Activated naive CD8-positive, alpha-beta T cell (primary cell): ENCODE data around the gene VPREB3.
"Not testable (repeated sequence)": the region's sequence is repeated elsewhere in the genome, so short reads cannot be mapped to it uniquely, and the experiment has no call there.

Experiments
- H3K27ac Mint-ChIP-seq: one replicate; pipeline ENCODE4 v1.8.0; 2021; ENCODE audit warnings: mixed read lengths
- H3K27me3 Mint-ChIP-seq: one replicate; pipeline ENCODE4 v1.8.0; 2021; ENCODE audit warnings: mixed read lengths
- H3K36me3 Mint-ChIP-seq: one replicate; pipeline ENCODE4 v1.8.0; 2021; ENCODE audit warnings: mixed read lengths
- H3K4me1 Mint-ChIP-seq: one replicate; pipeline ENCODE4 v1.8.0; 2021; ENCODE audit warnings: low read depth, mixed read lengths
- H3K4me3 Mint-ChIP-seq: one replicate; pipeline ENCODE4 v1.8.0; 2021; ENCODE audit warnings: mild to moderate bottlenecking, mixed read lengths
- H3K9me3 Mint-ChIP-seq: one replicate; pipeline ENCODE4 v1.8.0; 2021; ENCODE audit warnings: low read depth, mixed read lengths

The VPREB3 gene

DNA sequence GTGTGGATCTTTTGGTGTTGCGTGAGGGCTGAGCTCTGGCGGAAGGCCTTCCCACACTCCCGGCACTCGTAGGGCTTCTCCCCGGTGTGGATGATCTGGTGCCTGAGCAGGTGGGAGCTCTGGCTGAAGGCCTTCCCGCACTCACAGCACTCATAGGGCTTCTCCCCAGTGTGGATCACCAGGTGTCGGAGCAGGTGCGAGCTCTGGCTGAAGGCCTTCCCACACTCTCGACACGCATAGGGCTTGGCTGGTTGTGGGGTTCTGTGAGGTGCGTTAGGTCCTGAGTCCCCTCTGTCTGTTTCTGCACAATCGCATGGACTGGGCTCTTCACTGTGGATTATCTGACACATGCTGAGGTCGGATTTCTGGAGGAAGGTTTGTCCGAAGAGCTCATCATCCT, 9.7 kb downstream of the VPREB3 start:
- H3K27ac Mint-ChIP-seq: no peak overlapping the region
- peaks cover under 1% of the 10 kb centered on the region for H3K4me1 Mint-ChIP-seq
- H3K27me3 Mint-ChIP-seq: no peaks in the 10 kb centered on the region
- no peaks in the 10 kb centered on the region for H3K9me3 Mint-ChIP-seq
- H3K4me3 Mint-ChIP-seq: no peak overlapping the region
- peaks cover 16% of the 10 kb centered on the region for H3K36me3 Mint-ChIP-seq

DNA sequence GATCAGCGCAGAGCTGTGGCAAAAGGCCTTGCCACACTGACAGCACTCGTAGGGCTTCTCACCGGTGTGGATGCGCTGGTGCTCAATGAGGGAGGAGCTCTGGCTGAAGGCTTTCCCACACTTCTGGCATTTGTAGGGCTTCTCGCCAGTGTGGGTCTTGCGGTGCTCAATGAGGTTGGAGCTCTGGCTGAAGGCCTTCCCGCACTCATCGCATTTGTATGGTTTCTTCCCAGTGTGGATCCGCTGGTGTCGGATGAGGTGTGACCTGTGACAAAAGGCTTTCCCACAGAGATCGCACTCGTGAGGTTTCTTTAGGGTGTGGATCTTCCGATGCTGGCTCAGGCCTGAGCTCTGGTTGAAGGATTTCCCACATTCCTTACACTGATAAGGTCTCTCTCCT, 10.2 kb downstream of the VPREB3 start:
- Mint-ChIP-seq H3K4me3 (no peak overlapping the region), H3K27me3 (no peaks in the 10 kb centered on the region), H3K9me3 (no peaks in the 10 kb centered on the region), H3K4me1 (no peaks in the 10 kb centered on the region), H3K36me3 (peaks cover 16% of the 10 kb centered on the region), H3K27ac (no peak overlapping the region)

DNA sequence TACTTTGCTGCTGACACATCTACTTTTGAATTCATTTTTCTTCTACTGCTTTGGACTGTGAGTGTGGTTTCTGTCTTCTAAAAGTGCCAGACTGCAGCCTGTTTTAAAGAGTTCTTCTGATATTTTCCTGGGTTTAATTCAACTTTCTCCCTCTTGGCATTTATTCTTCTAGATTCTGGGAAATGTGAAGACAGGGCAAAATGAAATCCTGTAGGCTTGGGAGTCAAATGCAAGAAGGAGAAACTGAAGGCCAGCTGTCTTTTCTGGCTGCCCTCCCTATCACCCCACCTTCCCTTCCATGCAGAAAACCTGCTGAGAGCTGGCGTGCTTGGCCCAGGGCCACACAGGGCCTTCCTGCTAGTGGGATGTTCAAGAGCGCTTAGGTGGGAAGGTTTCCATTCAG, 10.9 kb downstream of the VPREB3 start:
- Mint-ChIP-seq H3K27me3 (no peaks in the 10 kb centered on the region), H3K9me3 (no peaks in the 10 kb centered on the region), H3K4me3 (no peak overlapping the region), H3K36me3 (peaks cover 16% of the 10 kb centered on the region), H3K4me1 (no peaks in the 10 kb centered on the region), H3K27ac (no peak overlapping the region)

DNA sequence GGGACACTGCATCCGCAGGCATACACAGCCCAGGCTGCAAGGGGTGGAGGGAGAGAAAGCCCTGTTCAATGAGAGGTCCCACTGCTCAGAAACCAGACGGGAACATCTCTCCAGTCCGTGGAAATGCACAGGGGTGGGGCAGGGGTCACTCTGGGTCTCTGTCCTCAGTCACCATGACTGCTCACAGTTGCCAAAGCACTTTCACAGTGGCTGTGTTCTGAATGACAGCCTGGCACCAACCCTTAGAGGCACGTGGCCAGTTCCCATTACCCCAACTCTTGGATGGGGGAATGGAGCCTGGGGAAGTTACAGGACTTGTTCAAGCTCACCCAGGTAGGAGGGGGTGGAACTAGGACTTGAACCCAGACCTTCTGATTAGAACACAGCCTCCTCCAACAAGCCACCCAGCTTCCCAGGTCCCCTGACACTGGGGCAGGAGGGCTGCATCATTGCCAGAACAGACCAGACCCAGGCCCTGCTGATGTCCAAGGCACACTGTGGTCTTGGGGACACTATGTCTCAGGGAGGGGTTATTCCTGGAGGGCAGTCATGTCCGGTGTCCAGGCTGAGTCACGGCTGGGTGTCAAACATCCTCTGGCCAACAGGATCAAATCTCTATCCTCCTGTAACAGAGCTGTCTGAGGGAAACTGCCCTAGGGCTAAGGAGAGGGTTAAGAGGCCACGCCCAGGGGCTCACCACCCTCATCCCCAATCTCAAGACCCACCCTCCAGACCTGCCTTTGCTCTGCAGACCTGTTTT, 11.5 kb downstream of the VPREB3 start:
- peaks cover 16% of the 10 kb centered on the region for H3K36me3 Mint-ChIP-seq
- no peaks in the 10 kb centered on the region for H3K9me3 Mint-ChIP-seq
- H3K27ac Mint-ChIP-seq: no peak overlapping the region
- no peaks in the 10 kb centered on the region for H3K4me1 Mint-ChIP-seq
- H3K27me3 Mint-ChIP-seq: no peaks in the 10 kb centered on the region
- no peak overlapping the region for H3K4me3 Mint-ChIP-seq

DNA sequence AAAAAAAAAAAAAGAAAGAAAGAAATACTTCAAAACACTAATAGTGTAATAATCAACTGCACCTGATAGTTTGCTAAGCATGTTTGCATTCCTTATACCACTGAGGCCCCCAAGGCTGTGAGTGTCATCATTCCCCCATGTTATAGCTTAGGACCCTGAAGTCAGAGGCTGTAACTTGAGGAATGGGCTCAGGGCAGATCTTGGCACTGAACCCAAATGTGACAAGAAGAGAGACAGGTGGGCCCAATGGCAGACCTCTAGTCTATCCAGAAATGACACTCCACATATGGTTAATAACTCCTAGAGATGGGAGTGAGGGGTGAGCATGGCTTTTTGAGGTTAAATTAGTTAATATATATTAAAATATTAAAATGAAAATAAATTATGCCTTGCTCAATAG, 16.5 kb downstream of the VPREB3 start:
- no peaks in the 10 kb centered on the region for H3K4me1 Mint-ChIP-seq
- no peaks in the 10 kb centered on the region for H3K9me3 Mint-ChIP-seq
- H3K27me3 Mint-ChIP-seq: no peaks in the 10 kb centered on the region
- no peak overlapping the region for H3K27ac Mint-ChIP-seq
- no peaks in the 10 kb centered on the region for H3K36me3 Mint-ChIP-seq
- H3K4me3 Mint-ChIP-seq: no peak overlapping the region

DNA sequence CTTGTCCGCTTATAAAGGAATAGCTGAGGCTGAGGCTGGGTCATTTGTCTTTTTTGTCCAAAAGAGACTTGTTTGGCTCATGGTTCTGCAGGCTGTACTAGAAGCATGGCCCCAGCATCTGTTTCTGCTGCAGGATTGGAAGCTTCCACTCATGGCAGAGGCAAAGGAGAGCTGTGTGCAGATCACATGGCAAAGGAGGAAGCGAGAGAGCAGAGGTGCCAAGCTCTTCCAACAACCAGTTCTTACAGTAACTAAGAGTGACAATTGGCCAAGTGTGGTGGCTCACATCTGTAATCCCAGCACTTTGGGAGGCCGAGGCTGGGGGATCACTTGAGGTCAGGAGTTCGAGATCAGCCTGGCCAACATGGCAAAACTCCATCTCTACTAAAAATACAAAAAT, 26.1 kb downstream of the VPREB3 start:
- H3K4me3 Mint-ChIP-seq, H3K4me1 Mint-ChIP-seq, H3K27ac Mint-ChIP-seq, H3K36me3 Mint-ChIP-seq, H3K27me3 Mint-ChIP-seq, H3K9me3 Mint-ChIP-seq: not testable (repeated sequence)

DNA sequence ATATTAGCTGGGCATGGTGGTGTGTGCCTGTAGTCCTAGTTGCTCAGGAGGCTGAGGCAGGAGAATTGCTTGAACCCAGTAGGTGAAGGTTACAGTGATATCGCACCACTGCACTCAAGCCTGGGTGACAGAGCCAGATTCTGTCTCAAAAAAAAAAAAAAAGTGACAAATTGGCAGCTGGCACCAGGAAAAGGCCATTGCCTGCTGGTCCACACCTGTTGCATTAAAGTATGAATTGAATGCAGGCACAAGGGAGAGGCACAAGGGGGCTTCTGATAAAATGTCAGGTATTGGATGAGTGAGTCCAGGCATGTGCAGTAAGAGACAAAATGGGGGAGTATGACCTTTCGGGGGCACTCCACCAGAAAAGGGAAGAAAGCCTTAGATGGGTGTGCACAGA, 31.5 kb downstream of the VPREB3 start:
- Mint-ChIP-seq H3K9me3 (no peaks in the 10 kb centered on the region), H3K36me3 (no peaks in the 10 kb centered on the region), H3K4me1 (no peaks in the 10 kb centered on the region), H3K4me3 (no peak overlapping the region), H3K27me3 (no peaks in the 10 kb centered on the region), H3K27ac (no peak overlapping the region)

DNA sequence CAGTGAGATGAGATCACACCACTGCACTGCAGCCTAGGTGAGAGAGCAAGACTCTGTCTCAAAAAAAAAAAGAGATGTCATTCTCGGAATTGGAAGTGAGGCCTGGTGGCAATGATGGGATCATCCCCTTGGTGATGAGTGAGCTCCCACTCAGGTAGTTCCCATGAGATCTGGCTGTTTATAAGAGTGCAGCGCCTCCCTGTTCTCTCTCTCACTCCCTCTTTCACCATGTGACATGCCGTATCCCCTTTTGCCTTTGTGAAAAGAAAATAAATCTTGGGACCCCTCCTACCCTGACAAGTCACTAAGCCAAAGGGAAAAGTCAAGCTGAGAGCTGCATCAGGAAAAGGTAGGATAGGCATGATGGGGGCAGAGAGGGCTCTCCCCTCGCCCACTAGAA, 32.1 kb downstream of the VPREB3 start:
- peaks cover 2% of the 10 kb centered on the region for H3K4me1 Mint-ChIP-seq

DNA sequence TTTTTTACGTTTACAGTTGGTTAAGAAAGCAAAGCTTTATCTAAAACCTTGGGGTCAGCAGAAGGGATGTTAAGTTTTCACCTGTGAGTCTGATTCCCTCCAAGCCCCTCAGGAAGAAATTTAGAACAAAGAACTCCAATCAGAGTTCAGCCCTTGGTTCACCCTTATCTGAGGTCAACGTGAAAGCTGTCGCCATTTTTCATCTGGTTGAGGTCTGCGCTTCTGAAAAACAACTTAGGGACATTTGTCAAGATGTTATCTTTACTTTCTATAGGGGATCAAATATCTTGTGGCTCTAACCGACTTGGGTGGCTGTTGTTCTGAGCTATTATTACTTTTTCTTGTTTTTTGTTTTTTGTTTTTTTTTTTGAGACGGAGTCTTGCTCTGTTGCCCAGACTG, 33.4 kb downstream of the VPREB3 start:
- H3K9me3 Mint-ChIP-seq: no peaks in the 10 kb centered on the region
- no peaks in the 10 kb centered on the region for H3K27me3 Mint-ChIP-seq
- no peaks in the 10 kb centered on the region for H3K36me3 Mint-ChIP-seq
- no peak overlapping the region for H3K4me3 Mint-ChIP-seq
- H3K4me1 Mint-ChIP-seq: peaks cover 4% of the 10 kb centered on the region
- no peak overlapping the region for H3K27ac Mint-ChIP-seq

More for the DNA sequence above, 32.1 kb downstream of the VPREB3 start:
- Mint-ChIP-seq H3K27me3 (no peaks in the 10 kb centered on the region), H3K36me3 (no peaks in the 10 kb centered on the region), H3K9me3 (no peaks in the 10 kb centered on the region), H3K27ac (no peak overlapping the region), H3K4me3 (no peak overlapping the region)

DNA sequence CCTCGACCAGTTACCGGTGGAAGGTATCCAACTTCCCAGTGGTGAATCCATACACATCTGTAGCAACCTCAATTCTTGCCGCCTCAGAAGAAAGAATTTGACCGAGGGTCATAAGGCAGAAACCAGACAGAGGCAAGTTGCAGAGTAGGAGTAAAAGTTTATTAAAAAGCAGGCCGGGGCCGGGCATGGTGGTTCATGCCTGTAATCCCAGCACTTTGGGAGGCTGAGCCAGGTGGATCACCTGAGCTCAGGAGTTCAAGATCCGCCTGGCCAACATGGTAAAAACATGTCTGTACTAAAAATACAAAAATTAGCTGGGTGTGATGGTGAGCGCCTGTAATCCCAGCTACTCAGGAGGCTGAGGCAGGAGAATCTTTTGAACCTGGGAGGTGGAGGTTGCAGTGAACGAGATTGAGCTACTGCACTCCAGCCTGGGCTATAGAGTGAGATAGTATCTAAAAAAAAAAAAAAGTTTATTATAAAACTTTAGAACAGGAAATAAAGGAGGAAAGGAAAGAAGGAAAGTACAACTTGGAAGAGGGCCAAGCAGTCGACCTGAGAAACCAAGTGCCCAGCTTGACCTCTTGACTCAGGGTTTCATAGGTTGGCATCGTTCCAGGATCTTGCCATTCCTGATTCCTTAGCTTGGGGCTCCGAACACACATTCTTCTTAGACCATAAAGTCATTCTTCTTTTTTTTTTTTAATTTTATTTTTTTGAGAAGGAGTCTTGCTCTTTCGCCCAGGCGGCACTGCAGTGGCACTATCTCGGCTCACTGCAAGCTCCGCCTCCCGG, 35.7 kb downstream of the VPREB3 start:
- peaks cover 14% of the 10 kb centered on the region for H3K4me1 Mint-ChIP-seq
- peak overlapping the region; percentile 46 for H3K4me3 Mint-ChIP-seq
- no peaks in the 10 kb centered on the region for H3K36me3 Mint-ChIP-seq
- no peak overlapping the region for H3K27ac Mint-ChIP-seq
- H3K27me3 Mint-ChIP-seq: no peaks in the 10 kb centered on the region
- no peaks in the 10 kb centered on the region for H3K9me3 Mint-ChIP-seq

DNA sequence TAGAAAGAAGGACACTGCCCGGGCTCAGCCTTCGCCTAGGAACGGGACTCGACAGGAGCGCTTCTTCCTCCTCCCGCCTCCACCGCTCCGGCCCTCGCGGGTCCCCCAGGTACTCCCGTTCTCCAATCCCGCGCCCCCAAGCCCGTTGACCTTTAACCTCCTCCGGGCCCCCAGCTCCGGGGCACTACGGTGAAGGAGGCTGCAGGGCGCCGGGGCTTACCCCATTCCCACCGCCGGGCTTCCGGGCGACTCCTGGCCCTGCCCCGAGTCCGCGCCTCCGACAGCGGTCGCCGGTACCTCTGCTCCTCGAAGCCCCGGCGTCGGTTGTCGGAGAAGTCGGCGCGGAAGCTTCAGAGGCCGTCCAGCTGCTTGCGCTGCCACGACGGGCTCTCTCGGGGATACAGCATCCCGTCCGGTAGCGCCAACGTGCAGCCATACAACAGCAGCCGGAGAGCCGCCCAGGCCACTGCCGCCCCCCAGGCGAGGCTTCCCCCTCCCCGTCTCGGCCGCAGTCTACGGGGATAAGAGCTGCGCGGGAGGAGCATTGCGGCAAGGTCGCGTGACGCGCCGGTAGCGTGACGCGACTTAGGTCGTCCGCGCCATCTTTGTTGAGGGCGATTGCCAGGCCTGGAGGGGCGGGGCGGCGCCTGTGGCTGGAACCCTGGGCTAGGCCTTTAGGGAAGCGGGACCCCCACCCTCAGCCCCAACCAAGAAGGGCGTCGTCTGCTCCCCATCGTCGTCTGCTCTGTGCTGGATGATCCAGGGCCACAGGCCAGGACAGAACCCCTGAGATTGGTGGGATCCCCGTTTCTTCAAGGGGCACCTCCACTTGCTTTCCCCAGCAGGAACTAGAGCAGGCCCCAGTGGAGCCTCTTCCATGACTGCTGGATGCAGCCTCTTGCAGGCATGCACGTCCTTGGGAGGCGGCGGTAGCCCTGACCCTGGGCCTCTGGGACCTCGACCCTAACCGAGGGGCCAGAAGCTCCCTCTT, 37.1 kb downstream of the VPREB3 start:
- Mint-ChIP-seq H3K27ac (peak overlapping the region; percentile 75), H3K4me3 (peak overlapping the region; percentile 78), H3K4me1 (peaks cover 14% of the 10 kb centered on the region), H3K27me3 (no peaks in the 10 kb centered on the region), H3K36me3 (no peaks in the 10 kb centered on the region), H3K9me3 (no peaks in the 10 kb centered on the region)

DNA sequence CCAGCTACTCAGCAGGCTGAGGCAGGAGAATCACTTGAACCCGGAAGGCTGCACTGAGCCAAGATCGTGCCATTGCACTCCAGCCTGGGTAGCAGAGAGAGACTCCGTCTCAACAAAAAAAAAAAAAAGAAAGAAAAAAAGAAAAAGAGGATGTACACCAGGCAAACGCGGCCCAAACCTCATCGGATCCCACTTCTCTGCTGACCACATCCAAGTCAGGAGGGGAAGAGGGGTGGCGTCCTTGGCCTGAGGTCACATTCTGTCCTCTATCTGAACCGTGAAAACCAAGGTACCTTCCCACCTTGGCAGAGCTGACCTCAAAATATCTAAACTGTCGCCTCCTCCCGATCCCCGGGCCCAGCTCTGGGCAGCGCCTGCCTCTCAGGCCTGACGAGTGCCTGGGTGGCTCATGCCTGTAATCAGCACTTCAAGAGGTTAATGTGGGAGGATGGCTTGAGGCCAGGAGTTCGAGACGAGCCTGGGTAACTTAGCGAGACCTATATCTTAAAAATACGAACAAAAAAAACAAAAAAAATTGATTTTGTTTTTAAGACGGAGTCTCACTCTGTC, 38.3 kb downstream of the VPREB3 start:
- no peaks in the 10 kb centered on the region for H3K36me3 Mint-ChIP-seq
- H3K9me3 Mint-ChIP-seq: no peaks in the 10 kb centered on the region
- peak overlapping the region; percentile 72 for H3K27ac Mint-ChIP-seq
- no peaks in the 10 kb centered on the region for H3K27me3 Mint-ChIP-seq
- peak overlapping the region; percentile 78 for H3K4me3 Mint-ChIP-seq
- peaks cover 17% of the 10 kb centered on the region for H3K4me1 Mint-ChIP-seq

DNA sequence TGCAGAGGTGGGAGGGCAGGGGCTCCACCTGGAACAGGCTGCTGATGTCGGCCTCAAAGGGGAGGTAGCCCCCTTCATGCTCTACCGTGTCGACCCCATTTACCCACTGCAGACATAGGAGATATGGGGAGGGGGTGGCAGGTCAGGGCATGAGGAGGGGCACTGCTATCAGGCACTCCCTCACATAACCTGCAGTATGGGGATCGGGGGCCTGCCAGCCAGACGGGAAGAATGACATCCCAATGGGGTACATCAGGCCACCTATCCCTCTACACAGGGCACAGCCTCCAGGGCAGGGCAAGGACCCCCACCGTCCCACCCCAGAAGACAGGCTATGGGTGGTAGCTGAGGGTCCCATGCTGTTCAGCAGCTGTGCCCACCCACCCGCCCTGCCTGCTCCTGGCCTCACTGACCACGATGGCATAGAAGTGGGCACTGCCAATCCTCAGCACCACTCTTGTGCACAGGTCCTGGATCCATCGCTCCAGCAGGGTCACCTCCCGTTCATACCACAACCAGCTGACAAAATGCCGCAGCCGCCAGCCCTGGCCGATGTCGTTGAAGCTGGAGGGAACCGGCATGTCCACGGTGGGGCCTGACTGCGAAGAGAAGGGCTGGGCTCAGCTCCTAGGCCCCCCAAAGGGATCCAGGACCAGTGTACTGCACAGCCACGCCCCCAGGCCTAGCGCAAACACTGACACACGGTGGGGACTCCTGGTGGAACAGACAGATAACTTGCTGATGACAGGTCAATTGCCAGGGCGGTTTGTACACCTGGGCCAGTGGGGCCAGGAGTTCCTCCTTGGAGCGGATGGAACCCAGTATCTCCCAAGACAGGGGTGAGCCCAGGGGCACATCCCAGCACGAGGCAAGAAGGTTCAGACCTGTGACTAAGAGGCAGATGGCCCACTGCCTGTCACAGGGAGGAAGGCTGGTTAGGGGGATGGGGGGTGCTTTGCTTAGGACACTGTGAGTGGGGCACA, 39.3 kb downstream of the VPREB3 start:
- H3K4me3 Mint-ChIP-seq: peak overlapping the region; percentile 78
- peak overlapping the region; percentile 41 for H3K27ac Mint-ChIP-seq
- no peaks in the 10 kb centered on the region for H3K27me3 Mint-ChIP-seq
- H3K36me3 Mint-ChIP-seq: peaks cover under 1% of the 10 kb centered on the region
- H3K4me1 Mint-ChIP-seq: peaks cover 19% of the 10 kb centered on the region
- no peaks in the 10 kb centered on the region for H3K9me3 Mint-ChIP-seq
